Activated CD4-positive, alpha-beta T cell treated with anti-CD3 and anti-CD28 coated beads, Interleukin-2, Interleukin-6, amounts not matched to agents 100 ng/mL and 50 ng/mL, durations not matched to agents 16 hours and 8 hours (primary cell): ENCODE measurements around the gene KRT79.
"Not testable (repeated sequence)": the region's sequence is repeated elsewhere in the genome, so short reads cannot be mapped to it uniquely, and the experiment has no call there.

Source experiments
- DNase-seq: peaks from one replicate; pipeline ENCODE4 v3.0.0-alpha.2; 2020

The KRT79 gene

GRCh38 chr12:52801773-52802172, 32.3 kb downstream of the KRT79 start:
- DNase-seq, result no peak

- DNase-seq, result no peak
These were observed 33.7 kb downstream of the KRT79 start for GRCh38 chr12:52800259-52800917.

GRCh38 chr12:52799505-52800211, 34.5 kb downstream of the KRT79 start:
- DNase-seq, result no peak

GRCh38 chr12:52798671-52799504, 35.2 kb downstream of the KRT79 start:
- DNase-seq, result no peak

- DNase-seq, result no peak
These were observed 36.0 kb downstream of the KRT79 start for GRCh38 chr12:52798003-52798670.

- no peak for DNase-seq
These were observed 36.6 kb downstream of the KRT79 start for GRCh38 chr12:52797529-52797894.

GRCh38 chr12:52796839-52797528, 37.1 kb downstream of the KRT79 start:
- DNase-seq, result no peak

- DNase-seq, result no peak
These were observed 37.7 kb downstream of the KRT79 start for GRCh38 chr12:52796429-52796794.

GRCh38 chr12:52795694-52796428, 38.2 kb downstream of the KRT79 start, which contains the start of gene KRT3:
Gene KRT3, minus strand, starts transcription at chr12:52796117. Its CDS starts 75 bp downstream, at chr12:52796042.
- DNase-seq, result no peak

GRCh38 chr12:52795332-52795674, 38.8 kb downstream of the KRT79 start:
- not testable (repeated sequence) for DNase-seq

- DNase-seq, result no peak
These were observed 39.4 kb downstream of the KRT79 start for GRCh38 chr12:52794479-52795331.

GRCh38 chr12:52792185-52793029, 41.7 kb downstream of the KRT79 start:
- DNase-seq, result no peak

GRCh38 chr12:52791271-52792184, 42.6 kb downstream of the KRT79 start:
- DNase-seq, result no peak

- no peak for DNase-seq
These were observed 43.5 kb downstream of the KRT79 start for GRCh38 chr12:52790427-52791270.

GRCh38 chr12:52789637-52790426, 44.3 kb downstream of the KRT79 start:
- DNase-seq, result no peak

GRCh38 chr12:52788876-52789636, 45.1 kb downstream of the KRT79 start:
- DNase-seq, result no peak
